ENCODE results near the gene PLCH1. TPM values are rescaled to one million over a fixed set of nuclear protein-coding genes. Genes with fewer than 3 reads are reported as not detected.

Gene PLCH1
- total and polyA plus RNA-seq, 2 of the 13 experiments (the other 11 are each of a cell fraction or from before 2014, with no cell fraction given): 2.0 to 3.0 TPM

- H3K4me1 ChIP-seq (ENCODE audit: insufficient read depth, low read length): peaks cover 71% of the 10 kb centered on the region
Measured at GRCh38 chr3:155607761-155608160, 137.1 kb downstream of the PLCH1 start.

GRCh38 chr3:155605571-155605970, 139.3 kb downstream of the PLCH1 start:
- H3K36me3 ChIP-seq (replicated peaks in 1 of 2; ENCODE audit: control insufficient read depth in 1 of 2, insufficient read depth in 2 of 2, low read length in 2 of 2): no peaks in the 10 kb centered on the region
- intact Hi-C loops (cut with micrococcal nuclease; ENCODE audit: unreplicated experiment): no loop called here
- no TSS peak for BruUV-seq (replicated peaks)
- peak overlapping the region; percentile 60 for H3K4me2 ChIP-seq (ENCODE audit: low read depth, low read length)
- 2% methylated on average over 5 of the region's 5 CpGs for WGBS (ENCODE audit: low lambda C conversion rate)
- no peaks in the 10 kb centered on the region for H3K79me2 ChIP-seq (ENCODE audit: insufficient read depth, low read length)
- peak; percentile 92 for FAIRE-seq
- peak overlapping the region; percentile 82 for H3K27ac ChIP-seq (ENCODE audit: extremely low read length, insufficient read depth, low read length)
- no peaks in the 10 kb centered on the region for H3K9me3 ChIP-seq (ENCODE audit: low read length)
- H3K9ac ChIP-seq (ENCODE audit: insufficient read depth, low read depth, low read length): no peak overlapping the region; the same call in 1 of the 2 replicates
- H2AFZ ChIP-seq (ENCODE audit: low read length): no peak overlapping the region
- POLR2A ChIA-PET: interaction anchor here (0.8 to 1.2 kb wide), 5 partner anchors 10 to 68 kb away, joined by 3 to 17 read pairs (median 3); no protein-coding TSS in a partner anchor
- H3K4me1 ChIP-seq (ENCODE audit: insufficient read depth, low read length): peaks cover 69% of the 10 kb centered on the region
- H3K4me3 ChIP-seq (replicated peaks in 1 of 3; ENCODE audit: insufficient read depth in 1 of 3, low read depth in 2 of 3, low read length in 3 of 3): no peak overlapping the region; a peak in 2 of 6 replicates
- H4K20me1 ChIP-seq (ENCODE audit: insufficient read depth, low read length): no peaks in the 10 kb centered on the region
- CTCF ChIA-PET (ENCODE audit: low intra/inter-chr PET ratio, low total read pairs): no interaction called here
- in situ Hi-C loops (cut with HindIII; ENCODE audit: extremely low pct_ligation_motif_present, low pct_unique_long_range_greater_than_20kb): no loop called here
- ATAC-seq: peak; percentile 97
- H3K27me3 ChIP-seq (ENCODE audit: control insufficient read depth in 1 of 2, insufficient read depth in 2 of 2, low read length in 2 of 2): no peaks in the 10 kb centered on the region
- peak; percentile 92 for DNase-seq (ENCODE audit: low spot score)
- TF ChIP-seq GATAD1 (CRISPR knock-in tag; IDR thresholded peaks at IDR 0.05) (peak; percentile 49; the same call in 1 of the 2 replicates), ZBTB20 (CRISPR knock-in tag; IDR thresholded peaks at IDR 0.05; ENCODE audit: borderline replicate concordance, low read depth) (no peak), KDM5A (IDR thresholded peaks at IDR 0.05; ENCODE audit: borderline replicate concordance, low read length) (no peak), ZFP82 (CRISPR knock-in tag; IDR thresholded peaks at IDR 0.05; ENCODE audit: borderline replicate concordance) (no peak), TFAP4 (IDR thresholded peaks at IDR 0.05; ENCODE audit: borderline replicate concordance, low read depth) (peak; percentile 49; the same call in 1 of the 2 replicates), ZNF484 (CRISPR knock-in tag; IDR thresholded peaks at IDR 0.05; ENCODE audit: borderline replicate concordance, low read depth) (no peak), NR2F6 (IDR thresholded peaks at IDR 0.05) (peak; percentile 98), NR2F6 (CRISPR knock-in tag; IDR thresholded peaks at IDR 0.05) (peak; percentile 99), ATRX (CRISPR knock-in tag; IDR thresholded peaks at IDR 0.05; ENCODE audit: borderline replicate concordance) (no peak), MAX (IDR thresholded peaks at IDR 0.05) (peak; percentile 61), THYN1 (CRISPR knock-in tag; IDR thresholded peaks at IDR 0.05; ENCODE audit: borderline replicate concordance, low read depth) (no peak), CHD4 (IDR thresholded peaks at IDR 0.05; ENCODE audit: borderline replicate concordance, low read length) (peak; percentile 50; the same call in 1 of the 2 replicates), ARID5B (CRISPR knock-in tag; IDR thresholded peaks at IDR 0.05) (peak; percentile 97)

More at GRCh38 chr3:155607761-155608160, 137.1 kb downstream of the PLCH1 start:
- TF ChIP-seq MAFF (IDR thresholded peaks at IDR 0.05; ENCODE audit: low read depth, low read length) (peak; percentile 54), MAFK (conservative IDR thresholded peaks at IDR 0.05 in 1 of 2, IDR thresholded peaks at IDR 0.05 in 1 of 2; ENCODE audit: low read length in 2 of 2) (peak; percentile 51 to 65; a peak in 3 of 4 replicates), ZNF567 (CRISPR knock-in tag; IDR thresholded peaks at IDR 0.05; ENCODE audit: borderline replicate concordance) (no peak)
- in situ Hi-C loops (cut with HindIII; ENCODE audit: extremely low pct_ligation_motif_present, low pct_unique_long_range_greater_than_20kb) (no loop called here), intact Hi-C loops (cut with micrococcal nuclease; ENCODE audit: unreplicated experiment) (no loop called here)
- 87% methylated on average over 1 of the region's 1 CpG for WGBS (ENCODE audit: low lambda C conversion rate)
- POLR2A ChIA-PET: no interaction called here
- Histone ChIP-seq H3K27ac (ENCODE audit: extremely low read length, insufficient read depth, low read length) (peak overlapping the region; percentile 53), H2AFZ (ENCODE audit: low read length) (peak overlapping the region; percentile 96), H3K9me3 (ENCODE audit: low read length) (no peaks in the 10 kb centered on the region), H3K27me3 (ENCODE audit: control insufficient read depth in 1 of 2, insufficient read depth in 2 of 2, low read length in 2 of 2) (no peaks in the 10 kb centered on the region), H3K4me2 (ENCODE audit: low read depth, low read length) (peak overlapping the region; percentile 15; the same call in 1 of the 2 replicates), H3K79me2 (ENCODE audit: insufficient read depth, low read length) (no peaks in the 10 kb centered on the region), H4K20me1 (ENCODE audit: insufficient read depth, low read length) (no peaks in the 10 kb centered on the region), H3K4me3 (replicated peaks in 1 of 3; ENCODE audit: insufficient read depth in 1 of 3, low read depth in 2 of 3, low read length in 3 of 3) (no peak overlapping the region), H3K36me3 (replicated peaks in 1 of 2; ENCODE audit: control insufficient read depth in 1 of 2, insufficient read depth in 2 of 2, low read length in 2 of 2) (no peaks in the 10 kb centered on the region), H3K9ac (ENCODE audit: insufficient read depth, low read depth, low read length) (no peak overlapping the region)
- BruUV-seq (replicated peaks): no TSS peak
- no peak for FAIRE-seq
- CTCF ChIA-PET (ENCODE audit: low intra/inter-chr PET ratio, low total read pairs): no interaction called here
- DNase-seq (ENCODE audit: low spot score): no peak
- 0 out of 3 replicates have a peak, but pooled peaks have one; percentile 19 for ATAC-seq

All from HepG2 (cell line).